ENCODE results near the gene PRRG2.
"Not testable (repeated sequence)": the region's sequence is repeated elsewhere in the genome, so short reads cannot be mapped to it uniquely, and the experiment has no call there.

The PRRG2 gene

GRCh38 chr19:49614096-49614833, 33.1 kb downstream of the PRRG2 start:
- DNase-seq = no peak

- DNase-seq = no peak
Observed at GRCh38 chr19:49615861-49616260, 34.7 kb downstream of the PRRG2 start.

GRCh38 chr19:49616532-49616931, 35.4 kb downstream of the PRRG2 start:
- DNase-seq = no peak

- DNase-seq = no peak
Observed at GRCh38 chr19:49616945-49617344, 35.8 kb downstream of the PRRG2 start.

- not testable (repeated sequence) for DNase-seq
Observed at GRCh38 chr19:49617860-49618259, 36.7 kb downstream of the PRRG2 start.

GRCh38 chr19:49624967-49625910, 44.1 kb downstream of the PRRG2 start:
- DNase-seq = no peak

- DNase-seq = no peak
Observed at GRCh38 chr19:49626226-49626625, 45.1 kb downstream of the PRRG2 start.

GRCh38 chr19:49629659-49630058, 48.5 kb downstream of the PRRG2 start:
- DNase-seq = no peak

- no peak for DNase-seq
Observed at GRCh38 chr19:49631014-49631588, 50.0 kb downstream of the PRRG2 start.

GRCh38 chr19:49631610-49632192, 50.6 kb downstream of the PRRG2 start:
- no peak for DNase-seq

GRCh38 chr19:49632576-49632975, 51.5 kb downstream of the PRRG2 start:
- DNase-seq = no peak

- not testable (repeated sequence) for DNase-seq
Observed at GRCh38 chr19:49633273-49633672, 52.2 kb downstream of the PRRG2 start.

- DNase-seq = no peak
Observed at GRCh38 chr19:49635530-49636232, 54.6 kb downstream of the PRRG2 start.

- DNase-seq = no peak
Observed at GRCh38 chr19:49636233-49636932, 55.3 kb downstream of the PRRG2 start.

GRCh38 chr19:49637821-49638738, 57.0 kb downstream of the PRRG2 start:
- DNase-seq = no peak

GRCh38 chr19:49639401-49640112, 58.4 kb downstream of the PRRG2 start:
- DNase-seq = no peak

- DNase-seq = peak; percentile 100
Observed at GRCh38 chr19:49640113-49640898, 59.2 kb downstream of the PRRG2 start, which contains the start of gene RRAS. TSS of gene RRAS (minus strand) at chr19:49640143. CDS start at chr19:49640098, 45 bp downstream.

All from NCI-H446 treated with DMSO at 0.1 percent for 48 hours (cell line).